Endothelial cell of umbilical vein (primary cell): ENCODE data around the gene CRYAB. TPM values are rescaled to one million over a fixed set of nuclear protein-coding genes. Genes with fewer than 3 reads are reported as not detected.

Source experiments
- BruUV-seq: library from RNA; stranded (reverse); fragments of 400-500 nt; replicated peaks from 2 replicates; lab custom pipeline; 2021; lab: Mats Ljungman, UMichigan
- CTCF ChIA-PET: fragments of 300-600, 350-600 bp; sonication (Branson Sonifier 250); formaldehyde crosslinking; loops from one replicate; lab custom pipeline; 2021; ENCODE audit warnings: antibody characterized with exemption, inconsistent platforms; lab: Charles Lee
- POLR2A ChIA-PET: fragments of 300-600, 350-600 bp; sonication (Branson Sonifier 250); formaldehyde crosslinking; loops from one replicate; lab custom pipeline; 2021; ENCODE audit warnings: antibody characterized with exemption, inconsistent platforms; lab: Charles Lee
- DNase-seq: peaks from one replicate; pipeline ENCODE4 v3.0.0-alpha.2; 2011; ENCODE audit warnings: low read depth, low spot score
- FAIRE-seq: peaks from 2 replicates; lab custom pipeline; 2011; peaks lifted over from hg19 to GRCh38; lab: Jason Lieb, UNC
- H2AFZ ChIP-seq: 2 replicates; pipeline ENCODE4 v1.6.0; 2012; ENCODE audit warnings: low read depth, low read length, control low read depth, inconsistent platforms
- H3K27ac ChIP-seq: 2 replicates; pipeline ENCODE4 v1.5.1; 2011; ENCODE audit warnings: low read depth, mild to moderate bottlenecking, control low read depth, low read length, moderate library complexity; ENCODE audit not compliant: insufficient read depth
- H3K27me3 ChIP-seq, 2 experiments: 2 replicates each; pipeline versions ENCODE4 v1.6.0 to v1.6.1; 2011; ENCODE audit warnings: low read length in 2 of 2, mixed read lengths in 1 of 2; ENCODE audit not compliant: control insufficient read depth in 2 of 2, insufficient read depth in 2 of 2
- H3K36me3 ChIP-seq, 2 experiments: 2 replicates in 1 of 2; 3 replicates in 1 of 2; pipeline ENCODE4 v1.5.1; 2011; ENCODE audit warnings: low read length in 2 of 2, mild to moderate bottlenecking in 1 of 2, moderate library complexity in 1 of 2; ENCODE audit not compliant: control insufficient read depth in 2 of 2, insufficient read depth in 2 of 2; ENCODE audit errors: extremely low read depth in 1 of 2
- H3K4me1 ChIP-seq: 3 replicates; pipeline ENCODE4 v1.5.1; 2011; ENCODE audit warnings: mild to moderate bottlenecking, low read length; ENCODE audit not compliant: control insufficient read depth, insufficient read depth; ENCODE audit errors: extremely low read depth
- H3K4me2 ChIP-seq: 2 replicates; pipeline ENCODE4 v1.6.1; 2011; ENCODE audit warnings: low read length, control low read depth, mixed read lengths; ENCODE audit not compliant: insufficient read depth
- H3K4me3 ChIP-seq, 3 experiments: fragments of 200-600 bp in 1 of 3; sonication (generic), shearing (Covaris generic) in 1 of 3; replicated peaks in 1 of 3; 2 replicates each; pipeline ENCODE4 v1.5.1; 2011 to 2016; ENCODE audit warnings: control low read depth in 3 of 3, low read length in 3 of 3, mild to moderate bottlenecking in 2 of 3, inconsistent platforms in 1 of 3, low read depth in 1 of 3, moderate library complexity in 1 of 3; ENCODE audit not compliant: insufficient read depth in 1 of 3
- H3K79me2 ChIP-seq: 2 replicates; pipeline ENCODE4 v1.6.0; 2012; ENCODE audit warnings: low read length, inconsistent platforms; ENCODE audit not compliant: control insufficient read depth, insufficient read depth
- H3K9ac ChIP-seq: replicated peaks from 2 replicates; pipeline ENCODE3; 2011; ENCODE audit warnings: low read length, control low read depth; ENCODE audit not compliant: insufficient read depth; ENCODE audit errors: extremely low read depth
- H3K9me1 ChIP-seq: replicated peaks from 3 replicates; pipeline ENCODE4 v1.6.0; 2011; ENCODE audit warnings: mild to moderate bottlenecking, low read length; ENCODE audit not compliant: control insufficient read depth, insufficient read depth; ENCODE audit errors: extremely low read depth
- H3K9me3 ChIP-seq: replicated peaks from 2 replicates; pipeline ENCODE4 v1.5.1; 2012; ENCODE audit warnings: low read length, inconsistent platforms; ENCODE audit not compliant: control insufficient read depth, insufficient read depth
- H4K20me1 ChIP-seq: replicated peaks from 2 replicates; pipeline ENCODE3; 2011; ENCODE audit warnings: mild to moderate bottlenecking, low read length; ENCODE audit not compliant: control insufficient read depth, insufficient read depth; ENCODE audit errors: extremely low read depth
- EZH2 ChIP-seq: IDR thresholded peaks from 2 replicates; pipeline ENCODE4 v1.6.1; 2012; ENCODE audit warnings: borderline replicate concordance, low read depth, mild to moderate bottlenecking, moderate library complexity, low read length, inconsistent platforms; ENCODE audit not compliant: severe bottlenecking
- FOS ChIP-seq: IDR thresholded peaks from 2 replicates; pipeline ENCODE4 v1.6.1; 2011; ENCODE audit warnings: mild to moderate bottlenecking, low read length, moderate library complexity, borderline replicate concordance; ENCODE audit not compliant: insufficient read depth
- GATA2 ChIP-seq: IDR thresholded peaks from 2 replicates; pipeline ENCODE4 v1.7.0; 2011; ENCODE audit warnings: low read depth, mild to moderate bottlenecking, moderate library complexity, mixed read lengths, low read length; ENCODE audit not compliant: insufficient read length, insufficient read depth
- JUN ChIP-seq: IDR thresholded peaks from 2 replicates; pipeline ENCODE4 v1.6.1; 2011; ENCODE audit warnings: borderline replicate concordance, low read depth; ENCODE audit not compliant: insufficient read length, insufficient read depth
- MYC ChIP-seq: IDR thresholded peaks from one replicate; pipeline ENCODE4 v1.6.1; 2011; ENCODE audit warnings: mild to moderate bottlenecking, low read depth, low read length
- POLR2A ChIP-seq: IDR thresholded peaks from 2 replicates; pipeline ENCODE4 v1.6.1; 2012; ENCODE audit warnings: low read depth, mild to moderate bottlenecking, control low read depth, low read length
- POLR2AphosphoS5 ChIP-seq: IDR thresholded peaks from 2 replicates; pipeline ENCODE4 v1.6.1; 2012; ENCODE audit warnings: low read depth, mild to moderate bottlenecking, control low read depth, low read length, moderate library complexity; ENCODE audit not compliant: insufficient read depth
- dilution Hi-C: fragments of 300-500 bp; cut with MboI; formaldehyde crosslinking; loops from one replicate; pipeline ENCODE4 v1.15.0; 2019; ENCODE audit warnings: low sequenced_read_pairs; ENCODE audit not compliant: extremely low pct_ligation_motif_present
- intact Hi-C: fragments of 100-400 bp; cut with micrococcal nuclease; formaldehyde crosslinking; loops from one replicate; pipeline ENCODE4 v1.10.0; 2022
- polyA plus RNA-seq, 4 experiments: library from polyadenylated mRNA; depleted of rRNA in 3 of 4; stranded (reverse) in 3 of 4; unstranded in 1 of 4; fragments of >200 nt; gene quantifications; 2 replicates each; pipeline versions ENCODE4 v1.2.1 to v1.2.3, GENCODE V29; 2011 to 2012; ENCODE audit warnings: missing spikeins in 1 of 4
- total RNA-seq: library from RNA; stranded (reverse); gene quantifications from 2 replicates; pipeline ENCODE4 v1.2.3, GENCODE V29; 2021
- TF ChIP-seq, protein P1 (sequence below): IDR thresholded peaks from 2 replicates; pipeline ENCODE4 v1.6.1; 2011; ENCODE audit not compliant: insufficient read depth, insufficient read length
- TF ChIP-seq, protein P2 (sequence below), 2 donors: IDR thresholded peaks; 1 replicate in 1 of 2; 2 replicates in 1 of 2; pipeline ENCODE4 v1.5.1; 2011; ENCODE audit warnings: low read length in 2 of 2, mild to moderate bottlenecking in 2 of 2, moderate library complexity in 2 of 2, control low read depth in 1 of 2, inconsistent platforms in 1 of 2, low read depth in 1 of 2; ENCODE audit not compliant: insufficient read depth in 1 of 2; ENCODE audit errors: extremely low read depth in 1 of 2

Gene CRYAB
- total and polyA plus RNA-seq, 2 donors (not counting 3 experiments of a cell fraction or from before 2014, with no cell fraction given): 0.48 TPM; not detected in 1

DNA sequence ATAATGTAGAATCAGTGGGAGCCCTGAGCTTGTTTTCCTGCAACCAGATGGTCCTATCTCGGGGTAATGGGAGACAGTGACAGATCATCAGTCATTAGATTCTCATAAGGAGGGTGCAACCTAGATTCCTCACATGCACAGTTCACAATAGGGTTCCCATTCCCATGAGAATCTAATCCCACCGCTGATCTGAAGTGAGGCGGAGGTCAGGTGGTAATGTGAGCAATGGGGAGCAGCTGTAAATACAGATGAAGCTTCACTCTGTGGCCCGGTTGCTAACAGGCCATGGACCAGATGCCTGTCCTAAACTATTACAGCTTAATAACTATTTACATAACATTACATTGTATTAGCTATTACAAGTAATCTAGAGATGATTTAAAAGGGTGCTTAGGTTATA lies 42.6 kb upstream of the CRYAB start:
- no peaks in the 10 kb centered on the region for H3K9me1 ChIP-seq
- TF ChIP-seq, protein P1, sequence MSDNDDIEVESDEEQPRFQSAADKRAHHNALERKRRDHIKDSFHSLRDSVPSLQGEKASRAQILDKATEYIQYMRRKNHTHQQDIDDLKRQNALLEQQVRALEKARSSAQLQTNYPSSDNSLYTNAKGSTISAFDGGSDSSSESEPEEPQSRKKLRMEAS: no peak
- no peak for TF ChIP-seq FOS
- TF ChIP-seq, protein P2, sequence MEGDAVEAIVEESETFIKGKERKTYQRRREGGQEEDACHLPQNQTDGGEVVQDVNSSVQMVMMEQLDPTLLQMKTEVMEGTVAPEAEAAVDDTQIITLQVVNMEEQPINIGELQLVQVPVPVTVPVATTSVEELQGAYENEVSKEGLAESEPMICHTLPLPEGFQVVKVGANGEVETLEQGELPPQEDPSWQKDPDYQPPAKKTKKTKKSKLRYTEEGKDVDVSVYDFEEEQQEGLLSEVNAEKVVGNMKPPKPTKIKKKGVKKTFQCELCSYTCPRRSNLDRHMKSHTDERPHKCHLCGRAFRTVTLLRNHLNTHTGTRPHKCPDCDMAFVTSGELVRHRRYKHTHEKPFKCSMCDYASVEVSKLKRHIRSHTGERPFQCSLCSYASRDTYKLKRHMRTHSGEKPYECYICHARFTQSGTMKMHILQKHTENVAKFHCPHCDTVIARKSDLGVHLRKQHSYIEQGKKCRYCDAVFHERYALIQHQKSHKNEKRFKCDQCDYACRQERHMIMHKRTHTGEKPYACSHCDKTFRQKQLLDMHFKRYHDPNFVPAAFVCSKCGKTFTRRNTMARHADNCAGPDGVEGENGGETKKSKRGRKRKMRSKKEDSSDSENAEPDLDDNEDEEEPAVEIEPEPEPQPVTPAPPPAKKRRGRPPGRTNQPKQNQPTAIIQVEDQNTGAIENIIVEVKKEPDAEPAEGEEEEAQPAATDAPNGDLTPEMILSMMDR (IDR thresholded peaks at IDR 0.05; ENCODE audit: extremely low read depth in 1 of 2, insufficient read depth in 1 of 2, low read depth in 1 of 2, low read length in 2 of 2): no peak
- TF ChIP-seq POLR2AphosphoS5: no peak
- DNase-seq: no peak
- ChIA-PET POLR2A (no interaction called here), CTCF (interaction anchor here (1.0 to 3.1 kb wide), 3 partner anchors 11 to 27 kb away, joined by 6 to 14 read pairs (median 11); no protein-coding TSS in a partner anchor)
- H3K27me3 ChIP-seq: no peaks in the 10 kb centered on the region
- dilution Hi-C loops (no loop called here), intact Hi-C loops (no loop called here)
- no peaks in the 10 kb centered on the region for H3K36me3 ChIP-seq
- no peak for FAIRE-seq
- no peak overlapping the region for H3K4me3 ChIP-seq
- no peaks in the 10 kb centered on the region for H4K20me1 ChIP-seq
- H3K4me2 ChIP-seq: no peak overlapping the region
- H3K9me3 ChIP-seq: no peaks in the 10 kb centered on the region
- H3K4me1 ChIP-seq: peaks cover 10% of the 10 kb centered on the region
- no peak overlapping the region for H2AFZ ChIP-seq
- no peak overlapping the region for H3K9ac ChIP-seq
- no TSS peak for BruUV-seq
- no peaks in the 10 kb centered on the region for H3K79me2 ChIP-seq
- H3K27ac ChIP-seq: no peak overlapping the region

DNA sequence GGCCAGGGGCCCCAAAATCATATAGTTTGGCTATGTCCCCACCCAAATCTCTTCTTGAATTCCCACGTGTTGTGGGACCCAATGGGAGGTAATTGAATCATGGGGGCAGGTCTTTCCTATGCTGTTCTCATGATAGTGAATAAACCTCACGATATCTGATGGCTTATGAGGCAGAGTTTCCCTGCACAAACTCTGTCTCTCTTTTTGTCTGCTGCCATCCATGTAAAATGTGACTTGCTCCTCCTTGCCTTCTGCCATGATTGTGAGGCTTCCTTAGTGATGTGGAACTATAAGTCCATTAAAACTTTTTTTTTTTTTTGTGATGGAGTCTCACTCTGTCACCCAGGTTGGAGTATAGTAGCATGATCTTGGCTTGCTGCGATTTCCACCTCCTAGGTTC lies 40.0 kb upstream of the CRYAB start:
- FAIRE-seq: no peak
- dilution Hi-C loops: no loop called here

More for the DNA sequence above, 40.0 kb upstream of the CRYAB start:
- Histone ChIP-seq H2AFZ (no peak overlapping the region), H3K4me1 (peaks cover 15% of the 10 kb centered on the region), H3K9me1 (no peaks in the 10 kb centered on the region), H3K4me3 (no peak overlapping the region), H3K27me3 (no peaks in the 10 kb centered on the region), H3K9ac (no peak overlapping the region), H3K79me2 (peaks cover 4% of the 10 kb centered on the region), H3K36me3 (no peaks in the 10 kb centered on the region), H4K20me1 (no peaks in the 10 kb centered on the region), H3K4me2 (no peak overlapping the region), H3K9me3 (no peaks in the 10 kb centered on the region), H3K27ac (no peak overlapping the region)
- DNase-seq: no peak
- ChIA-PET POLR2A (no interaction called here), CTCF (no interaction called here)
- no TSS peak for BruUV-seq
- intact Hi-C loops: no loop called here
- TF ChIP-seq POLR2AphosphoS5: no peak
- no peak for TF ChIP-seq JUN
- TF ChIP-seq, protein P1: no peak
- no peak for TF ChIP-seq EZH2
- no peak for TF ChIP-seq FOS
- TF ChIP-seq POLR2A: no peak
- no peak for TF ChIP-seq GATA2
- TF ChIP-seq, protein P2 (IDR thresholded peaks at IDR 0.05; ENCODE audit: extremely low read depth in 1 of 2, insufficient read depth in 1 of 2, low read depth in 1 of 2, low read length in 2 of 2): no peak
- no peak for TF ChIP-seq MYC
